KMS-11 (cell line): ENCODE results near the gene AKR1C3.

Source experiments
- H2AFZ ChIP-seq: fragments of 200-600 bp; sonication (generic); 2 replicates; pipeline ENCODE4 v1.6.1; 2016; ENCODE audit warnings: antibody characterized with exemption, mixed run types, low read depth
- H3K27ac ChIP-seq: fragments of 200-600 bp; sonication (generic); 2 replicates; pipeline ENCODE4 v1.6.1; 2016; ENCODE audit warnings: mild to moderate bottlenecking, mixed run types
- H3K27me3 ChIP-seq: fragments of 200-600 bp; sonication (generic); 2 replicates; pipeline ENCODE4 v1.6.1; 2017; ENCODE audit warnings: mild to moderate bottlenecking, low read depth, mixed run types, moderate library complexity; ENCODE audit not compliant: insufficient read depth
- H3K36me3 ChIP-seq: fragments of 200-600 bp; sonication (generic); 2 replicates; pipeline ENCODE4 v1.6.1; 2017; ENCODE audit warnings: mild to moderate bottlenecking, mixed run types; ENCODE audit not compliant: insufficient read depth
- H3K4me1 ChIP-seq: fragments of 200-600 bp; sonication (generic); 2 replicates; pipeline ENCODE4 v1.6.1; 2016; ENCODE audit warnings: mild to moderate bottlenecking, low read depth, mixed run types; ENCODE audit not compliant: poor library complexity, severe bottlenecking
- H3K4me2 ChIP-seq: fragments of 200-600 bp; sonication (generic); 2 replicates; pipeline ENCODE4 v1.7.0; 2016; ENCODE audit warnings: mild to moderate bottlenecking, mixed run types
- H3K4me3 ChIP-seq: fragments of 200-600 bp; sonication (generic); IDR thresholded peaks from 2 replicates; pipeline ENCODE4 v1.6.1; 2017; ENCODE audit warnings: low read depth, low read length, mixed read lengths; ENCODE audit not compliant: insufficient read depth
- H3K79me2 ChIP-seq: fragments of 200-600 bp; sonication (generic); 2 replicates; pipeline ENCODE4 v1.6.1; 2016; ENCODE audit warnings: low read depth, mixed run types; ENCODE audit not compliant: insufficient read depth
- H3K9ac ChIP-seq: fragments of 200-600 bp; sonication (generic); 2 replicates; pipeline ENCODE4 v1.6.1; 2016; ENCODE audit warnings: mild to moderate bottlenecking, mixed run types
- H4K20me1 ChIP-seq: fragments of 200-600 bp; sonication (generic); 2 replicates; pipeline ENCODE4 v1.6.1; 2016; ENCODE audit warnings: mild to moderate bottlenecking, mixed run types; ENCODE audit not compliant: insufficient read depth
- TF ChIP-seq, protein P1 (sequence below): fragments of 200-600 bp; sonication (generic); conservative IDR thresholded peaks from 2 replicates; pipeline ENCODE4 v1.6.1; 2017; ENCODE audit warnings: low read depth, mild to moderate bottlenecking, antibody characterized with exemption, low read length, moderate library complexity, mixed read lengths

AKR1C3 gene

DNA sequence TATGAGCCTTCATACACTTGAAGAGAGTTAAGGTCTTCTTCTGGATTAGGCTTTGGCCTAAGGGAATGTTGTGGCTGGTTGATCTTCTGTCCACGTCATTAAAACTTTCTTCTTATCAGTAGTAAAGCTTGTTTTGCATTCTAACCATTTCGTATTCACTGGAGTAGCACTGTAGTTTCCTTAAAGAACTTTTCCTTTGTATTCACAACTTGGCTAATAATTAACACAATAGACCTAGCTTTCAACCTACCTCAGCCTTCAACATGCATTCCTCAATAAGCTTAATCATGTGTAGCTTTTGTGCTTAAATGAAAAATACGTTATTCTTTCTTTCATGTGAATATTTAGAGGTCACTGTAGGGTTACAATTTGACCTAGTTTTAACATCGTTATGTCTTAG lies 48.0 kb downstream of the AKR1C3 start:
- TF ChIP-seq, protein P1, sequence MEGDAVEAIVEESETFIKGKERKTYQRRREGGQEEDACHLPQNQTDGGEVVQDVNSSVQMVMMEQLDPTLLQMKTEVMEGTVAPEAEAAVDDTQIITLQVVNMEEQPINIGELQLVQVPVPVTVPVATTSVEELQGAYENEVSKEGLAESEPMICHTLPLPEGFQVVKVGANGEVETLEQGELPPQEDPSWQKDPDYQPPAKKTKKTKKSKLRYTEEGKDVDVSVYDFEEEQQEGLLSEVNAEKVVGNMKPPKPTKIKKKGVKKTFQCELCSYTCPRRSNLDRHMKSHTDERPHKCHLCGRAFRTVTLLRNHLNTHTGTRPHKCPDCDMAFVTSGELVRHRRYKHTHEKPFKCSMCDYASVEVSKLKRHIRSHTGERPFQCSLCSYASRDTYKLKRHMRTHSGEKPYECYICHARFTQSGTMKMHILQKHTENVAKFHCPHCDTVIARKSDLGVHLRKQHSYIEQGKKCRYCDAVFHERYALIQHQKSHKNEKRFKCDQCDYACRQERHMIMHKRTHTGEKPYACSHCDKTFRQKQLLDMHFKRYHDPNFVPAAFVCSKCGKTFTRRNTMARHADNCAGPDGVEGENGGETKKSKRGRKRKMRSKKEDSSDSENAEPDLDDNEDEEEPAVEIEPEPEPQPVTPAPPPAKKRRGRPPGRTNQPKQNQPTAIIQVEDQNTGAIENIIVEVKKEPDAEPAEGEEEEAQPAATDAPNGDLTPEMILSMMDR, result no peak
- Histone ChIP-seq H3K4me2 (no peak overlapping the region), H2AFZ (no peak overlapping the region), H3K4me3 (no peak overlapping the region), H3K27me3 (no peaks in the 10 kb centered on the region), H3K79me2 (no peaks in the 10 kb centered on the region), H3K36me3 (no peaks in the 10 kb centered on the region), H3K27ac (no peak overlapping the region), H3K4me1 (no peaks in the 10 kb centered on the region), H4K20me1 (no peaks in the 10 kb centered on the region), H3K9ac (no peak overlapping the region)

DNA sequence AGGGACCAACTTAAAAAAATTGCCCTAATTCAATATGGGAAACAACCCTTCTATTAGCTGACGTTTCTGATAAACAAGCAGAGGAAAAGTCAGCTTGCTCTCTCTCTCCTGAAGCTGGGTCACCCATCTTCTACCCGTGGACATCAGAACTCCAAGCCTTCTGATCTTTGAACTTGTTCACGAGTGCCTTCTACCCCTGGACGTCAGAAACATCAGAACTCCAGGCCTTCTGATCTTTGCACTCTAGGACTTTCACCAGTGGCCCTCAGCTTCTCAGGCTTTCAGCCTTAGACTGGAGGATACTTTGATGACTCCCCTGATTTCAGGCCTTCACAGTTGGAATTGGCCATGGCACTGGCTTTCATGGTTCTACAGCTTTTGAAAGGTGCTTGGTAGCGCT lies 48.9 kb downstream of the AKR1C3 start:
- Histone ChIP-seq H4K20me1 (no peaks in the 10 kb centered on the region), H3K4me2 (no peak overlapping the region), H3K36me3 (no peaks in the 10 kb centered on the region), H3K4me3 (no peak overlapping the region), H3K79me2 (no peaks in the 10 kb centered on the region), H2AFZ (no peak overlapping the region), H3K4me1 (no peaks in the 10 kb centered on the region), H3K27me3 (no peaks in the 10 kb centered on the region), H3K9ac (no peak overlapping the region), H3K27ac (no peak overlapping the region)
- TF ChIP-seq, protein P1, result no peak

DNA sequence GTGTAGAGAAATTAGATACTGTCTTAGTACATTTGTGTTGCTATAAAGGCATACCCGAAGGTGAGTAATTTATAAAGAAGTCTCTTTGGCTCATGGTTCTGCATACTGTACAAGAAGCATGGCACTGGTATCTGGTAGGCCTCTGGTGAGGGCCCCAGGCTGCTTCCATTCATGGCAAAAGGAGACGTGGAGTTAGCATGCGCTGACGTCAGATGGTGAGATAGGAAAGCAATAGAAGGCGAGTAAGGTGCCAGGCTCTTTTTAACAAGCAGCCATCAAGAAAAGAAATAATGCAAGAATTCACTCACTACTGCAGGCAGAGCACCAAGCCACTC lies 52.7 kb downstream of the AKR1C3 start:
- H3K4me3 ChIP-seq, result no peak overlapping the region
- H3K27ac ChIP-seq, result no peak overlapping the region
- H3K79me2 ChIP-seq, result no peaks in the 10 kb centered on the region
- H3K36me3 ChIP-seq, result no peaks in the 10 kb centered on the region
- TF ChIP-seq, protein P1, result no peak
- no peak overlapping the region for H3K4me2 ChIP-seq
- H4K20me1 ChIP-seq, result no peaks in the 10 kb centered on the region
- no peak overlapping the region for H3K9ac ChIP-seq
- H3K4me1 ChIP-seq, result no peaks in the 10 kb centered on the region
- H2AFZ ChIP-seq, result no peak overlapping the region
- no peaks in the 10 kb centered on the region for H3K27me3 ChIP-seq

DNA sequence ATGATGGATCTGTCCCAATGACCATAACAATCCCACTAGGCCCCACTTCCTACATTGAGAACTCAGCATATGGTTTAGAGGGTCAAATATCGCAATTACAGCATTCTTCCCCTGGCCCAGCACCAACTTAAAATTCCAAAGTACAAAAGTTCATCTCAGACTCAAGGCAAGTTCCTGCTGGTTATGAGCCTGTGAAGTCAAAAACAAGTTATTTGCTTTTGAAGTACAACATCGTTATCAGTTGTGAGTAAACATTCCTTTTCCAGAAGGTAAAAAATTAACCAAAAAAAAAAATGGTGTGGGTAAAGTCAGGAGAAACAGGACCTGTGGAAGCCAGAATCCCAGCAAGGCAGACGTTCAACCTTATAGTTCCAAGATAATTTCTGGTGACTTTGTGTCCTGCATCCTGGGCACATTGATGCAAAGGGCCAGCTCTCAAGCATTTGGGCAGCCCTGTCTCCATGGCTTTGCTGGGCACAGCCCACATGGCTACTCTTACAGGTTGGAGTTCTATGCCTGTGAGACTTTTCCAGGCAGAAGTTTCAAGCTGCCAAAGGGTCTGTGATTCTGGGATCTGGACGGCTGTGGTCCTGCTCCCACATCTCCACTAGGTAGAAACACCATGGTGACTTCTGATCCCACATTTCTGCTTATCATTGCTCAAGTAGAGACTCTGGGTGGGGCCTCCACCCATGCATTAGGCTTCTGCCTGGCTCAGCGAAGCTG lies 53.2 kb downstream of the AKR1C3 start:
- no peak overlapping the region for H2AFZ ChIP-seq
- no peaks in the 10 kb centered on the region for H4K20me1 ChIP-seq
- no peaks in the 10 kb centered on the region for H3K27me3 ChIP-seq
- no peaks in the 10 kb centered on the region for H3K36me3 ChIP-seq
- TF ChIP-seq, protein P1, result no peak
- H3K4me2 ChIP-seq, result no peak overlapping the region
- no peaks in the 10 kb centered on the region for H3K79me2 ChIP-seq
- no peak overlapping the region for H3K9ac ChIP-seq
- H3K4me1 ChIP-seq, result no peaks in the 10 kb centered on the region
- H3K4me3 ChIP-seq, result no peak overlapping the region
- H3K27ac ChIP-seq, result no peak overlapping the region
